ENCODE results near the gene PLPP1. TPM values are rescaled to one million over a fixed set of nuclear protein-coding genes. Genes with fewer than 3 reads are reported as not detected.

The PLPP1 gene
- total and polyA plus RNA-seq, 2 of the 13 experiments (the other 11 are each of a cell fraction or from before 2014, with no cell fraction given) = 7.3 to 12.1 TPM

GRCh38 chr5:55523293-55523692 lies 11.5 kb downstream of the PLPP1 start:
- 100% methylated on average over 2 of the region's 2 CpGs for WGBS (ENCODE audit: low lambda C conversion rate)
- H3K27me3 ChIP-seq (ENCODE audit: control insufficient read depth in 1 of 2, insufficient read depth in 2 of 2, low read length in 2 of 2) = no peaks in the 10 kb centered on the region
- no TSS peak for BruUV-seq (replicated peaks)
- in situ Hi-C loops (cut with HindIII; ENCODE audit: extremely low pct_ligation_motif_present, low pct_unique_long_range_greater_than_20kb) (no loop called here), intact Hi-C loops (cut with micrococcal nuclease; ENCODE audit: unreplicated experiment) (no loop called here)
- FAIRE-seq (no peak), ATAC-seq (no peak), DNase-seq (ENCODE audit: low spot score) (no peak)
- no peaks in the 10 kb centered on the region for H3K79me2 ChIP-seq (ENCODE audit: insufficient read depth, low read length)
- H3K36me3 ChIP-seq (replicated peaks in 1 of 2; ENCODE audit: control insufficient read depth in 1 of 2, insufficient read depth in 2 of 2, low read length in 2 of 2) = no peaks in the 10 kb centered on the region
- H3K4me1 ChIP-seq (ENCODE audit: insufficient read depth, low read length) = peaks cover 18% of the 10 kb centered on the region; the same call in 1 of the 2 replicates
- no peak overlapping the region for H3K4me3 ChIP-seq (replicated peaks in 1 of 3; ENCODE audit: insufficient read depth in 1 of 3, low read depth in 2 of 3, low read length in 3 of 3)
- no peak for TF ChIP-seq MYC (CRISPR knock-in tag; IDR thresholded peaks at IDR 0.05; ENCODE audit: borderline replicate concordance)
- no peak overlapping the region for H3K27ac ChIP-seq (ENCODE audit: extremely low read length, insufficient read depth, low read length)
- ChIA-PET CTCF (ENCODE audit: low intra/inter-chr PET ratio, low total read pairs) (no interaction called here), POLR2A (no interaction called here)
- no peaks in the 10 kb centered on the region for H4K20me1 ChIP-seq (ENCODE audit: insufficient read depth, low read length)
- H2AFZ ChIP-seq (ENCODE audit: low read length) = no peak overlapping the region
- H3K9ac ChIP-seq (ENCODE audit: insufficient read depth, low read depth, low read length) = no peak overlapping the region
- H3K4me2 ChIP-seq (ENCODE audit: low read depth, low read length) = no peak overlapping the region
- no peaks in the 10 kb centered on the region for H3K9me3 ChIP-seq (ENCODE audit: low read length)

GRCh38 chr5:55521881-55522280 lies 12.9 kb downstream of the PLPP1 start:
- no peak for ATAC-seq
- no peaks in the 10 kb centered on the region for H3K79me2 ChIP-seq (ENCODE audit: insufficient read depth, low read length)
- no peak overlapping the region for H3K9ac ChIP-seq (ENCODE audit: insufficient read depth, low read depth, low read length)
- 65% methylated on average over 5 of the region's 5 CpGs for WGBS (ENCODE audit: low lambda C conversion rate)
- DNase-seq (ENCODE audit: low spot score) = no peak
- no peak overlapping the region for H3K4me3 ChIP-seq (replicated peaks in 1 of 3; ENCODE audit: insufficient read depth in 1 of 3, low read depth in 2 of 3, low read length in 3 of 3)
- H3K9me3 ChIP-seq (ENCODE audit: low read length) = no peaks in the 10 kb centered on the region
- no peaks in the 10 kb centered on the region for H4K20me1 ChIP-seq (ENCODE audit: insufficient read depth, low read length)
- ChIA-PET CTCF (ENCODE audit: low intra/inter-chr PET ratio, low total read pairs) (no interaction called here), POLR2A (no interaction called here)
- BruUV-seq (replicated peaks) = no TSS peak
- no peak overlapping the region for H2AFZ ChIP-seq (ENCODE audit: low read length)
- peaks cover 18% of the 10 kb centered on the region; the same call in 1 of the 2 replicates for H3K4me1 ChIP-seq (ENCODE audit: insufficient read depth, low read length)
- no peaks in the 10 kb centered on the region for H3K27me3 ChIP-seq (ENCODE audit: control insufficient read depth in 1 of 2, insufficient read depth in 2 of 2, low read length in 2 of 2)
- no peak for FAIRE-seq
- H3K4me2 ChIP-seq (ENCODE audit: low read depth, low read length) = no peak overlapping the region
- intact Hi-C loops (cut with micrococcal nuclease; ENCODE audit: unreplicated experiment) (no loop called here), in situ Hi-C loops (cut with HindIII; ENCODE audit: extremely low pct_ligation_motif_present, low pct_unique_long_range_greater_than_20kb) (no loop called here)
- TF ChIP-seq THAP8 (CRISPR knock-in tag; IDR thresholded peaks at IDR 0.05; ENCODE audit: borderline replicate concordance) (no peak), MXD1 (CRISPR knock-in tag; IDR thresholded peaks at IDR 0.05) (no peak), ZNF335 (CRISPR knock-in tag; IDR thresholded peaks at IDR 0.05) (no peak), ZFP36L2 (CRISPR knock-in tag; IDR thresholded peaks at IDR 0.05) (no peak), ASH2L (IDR thresholded peaks at IDR 0.05; ENCODE audit: insufficient read length, low read depth, low read length) (no peak), MIER3 (CRISPR knock-in tag; IDR thresholded peaks at IDR 0.05; ENCODE audit: borderline replicate concordance) (no peak), RAD21 (CRISPR knock-in tag; IDR thresholded peaks at IDR 0.05) (no peak)
- no peaks in the 10 kb centered on the region for H3K36me3 ChIP-seq (replicated peaks in 1 of 2; ENCODE audit: control insufficient read depth in 1 of 2, insufficient read depth in 2 of 2, low read length in 2 of 2)
- H3K27ac ChIP-seq (ENCODE audit: extremely low read length, insufficient read depth, low read length) = no peak overlapping the region

All from HepG2 (cell line).